Retina (tissue), 1 donor: ENCODE data around the gene CFTR.

Source experiments
- DNase-seq: peaks from one replicate; pipeline ENCODE4 v3.0.0-alpha.2; 2016

CFTR gene

DNA sequence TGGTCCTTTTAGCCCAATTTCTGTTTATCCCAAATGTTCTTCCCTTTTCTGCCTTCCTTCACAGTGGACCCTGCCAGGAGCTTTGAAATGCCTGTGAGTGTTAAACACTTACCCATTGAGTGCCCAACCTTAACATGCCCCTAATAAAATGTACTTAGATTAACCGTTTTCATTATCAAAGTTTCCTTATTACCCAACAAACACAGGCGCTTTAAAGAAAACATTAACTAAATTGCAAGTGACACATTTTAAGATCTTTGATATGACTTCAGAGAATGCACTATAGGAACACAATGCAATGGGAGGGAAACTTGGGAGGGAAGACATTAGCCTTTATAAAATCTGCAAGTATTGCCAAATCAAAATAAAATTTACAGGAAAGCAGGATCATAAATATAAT, 177.0 kb downstream of the CFTR start:
- DNase-seq, result no peak

DNA sequence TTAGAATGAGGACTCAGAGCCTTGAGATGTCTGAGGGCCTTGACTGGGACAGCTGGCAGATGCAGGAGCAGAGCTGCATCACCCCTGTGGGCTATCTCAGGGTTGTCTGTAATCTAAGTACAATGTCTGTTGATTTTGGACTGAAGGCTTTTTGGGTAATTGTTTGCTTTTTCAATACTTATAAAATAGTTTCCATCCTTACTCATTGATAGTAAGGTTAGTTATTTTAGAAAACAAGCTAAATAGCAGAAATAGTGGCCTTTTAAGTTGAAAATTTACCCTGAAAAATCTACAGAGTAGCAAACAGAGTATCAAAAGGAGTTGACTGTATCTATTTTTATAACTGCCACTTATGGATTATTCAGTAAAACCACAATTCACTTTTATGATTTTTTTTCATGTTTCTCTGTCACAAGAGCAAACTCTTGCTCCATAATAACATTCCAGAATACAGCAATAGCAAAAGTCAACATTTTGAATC, 179.7 kb downstream of the CFTR start:
- DNase-seq, result no peak

DNA sequence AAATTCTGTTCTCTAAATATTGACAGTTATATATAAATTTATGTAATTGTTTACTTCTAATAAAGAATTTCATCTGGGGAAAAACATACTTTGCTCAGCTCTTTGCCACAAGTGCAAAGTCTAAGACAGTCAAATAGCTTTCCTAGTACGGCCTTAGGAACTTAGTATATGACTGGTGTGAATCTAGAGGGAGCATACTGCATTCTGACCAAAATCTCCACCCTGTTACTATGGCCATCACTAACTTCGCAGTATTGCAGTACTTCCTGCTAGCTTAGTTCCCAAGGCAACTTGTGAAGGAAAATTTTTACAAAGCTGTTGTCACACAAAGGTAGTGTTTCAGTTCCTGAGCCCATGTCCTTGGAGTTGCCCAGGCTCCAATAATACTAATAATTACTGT, 181.5 kb downstream of the CFTR start:
- DNase-seq, result no peak

DNA sequence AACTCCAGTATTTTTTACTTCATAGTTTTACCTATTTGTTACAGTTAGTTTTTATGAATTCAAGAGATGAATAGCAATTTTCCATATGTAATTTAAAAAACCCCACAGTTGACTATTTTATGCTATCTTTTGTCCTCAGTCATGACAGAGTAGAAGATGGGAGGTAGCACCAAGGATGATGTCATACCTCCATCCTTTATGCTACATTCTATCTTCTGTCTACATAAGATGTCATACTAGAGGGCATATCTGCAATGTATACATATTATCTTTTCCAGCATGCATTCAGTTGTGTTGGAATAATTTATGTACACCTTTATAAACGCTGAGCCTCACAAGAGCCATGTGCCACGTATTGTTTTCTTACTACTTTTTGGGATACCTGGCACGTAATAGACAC, 184.2 kb downstream of the CFTR start:
- no peak for DNase-seq

DNA sequence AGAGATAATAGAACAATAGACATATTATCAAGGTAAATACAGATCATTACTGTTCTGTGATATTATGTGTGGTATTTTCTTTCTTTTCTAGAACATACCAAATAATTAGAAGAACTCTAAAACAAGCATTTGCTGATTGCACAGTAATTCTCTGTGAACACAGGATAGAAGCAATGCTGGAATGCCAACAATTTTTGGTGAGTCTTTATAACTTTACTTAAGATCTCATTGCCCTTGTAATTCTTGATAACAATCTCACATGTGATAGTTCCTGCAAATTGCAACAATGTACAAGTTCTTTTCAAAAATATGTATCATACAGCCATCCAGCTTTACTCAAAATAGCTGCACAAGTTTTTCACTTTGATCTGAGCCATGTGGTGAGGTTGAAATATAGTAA, 185.5 kb downstream of the CFTR start:
- no peak for DNase-seq

DNA sequence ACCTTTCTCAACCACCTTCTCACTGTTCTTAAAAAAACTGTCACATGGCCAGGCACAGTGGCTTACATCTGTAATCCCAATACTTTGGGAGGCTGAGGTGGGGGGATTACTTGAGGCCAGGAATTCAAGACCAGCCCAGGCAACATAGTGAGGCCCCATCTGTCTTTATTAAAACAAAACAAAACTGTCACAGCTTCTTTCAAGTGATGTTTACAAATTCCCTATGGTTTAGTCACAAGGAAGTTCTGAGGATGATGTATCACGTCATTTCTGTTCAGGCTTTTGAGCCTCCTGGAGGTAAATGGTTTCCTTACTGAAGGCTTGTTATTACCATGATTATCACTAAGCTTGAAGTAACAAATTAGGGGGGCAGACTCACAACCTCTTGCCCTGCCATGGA, 186.2 kb downstream of the CFTR start:
- DNase-seq, result no peak

DNA sequence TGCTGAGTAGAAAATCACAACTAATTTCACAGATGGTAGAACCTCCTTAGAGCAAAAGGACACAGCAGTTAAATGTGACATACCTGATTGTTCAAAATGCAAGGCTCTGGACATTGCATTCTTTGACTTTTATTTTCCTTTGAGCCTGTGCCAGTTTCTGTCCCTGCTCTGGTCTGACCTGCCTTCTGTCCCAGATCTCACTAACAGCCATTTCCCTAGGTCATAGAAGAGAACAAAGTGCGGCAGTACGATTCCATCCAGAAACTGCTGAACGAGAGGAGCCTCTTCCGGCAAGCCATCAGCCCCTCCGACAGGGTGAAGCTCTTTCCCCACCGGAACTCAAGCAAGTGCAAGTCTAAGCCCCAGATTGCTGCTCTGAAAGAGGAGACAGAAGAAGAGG, 186.9 kb downstream of the CFTR start:
- no peak for DNase-seq

DNA sequence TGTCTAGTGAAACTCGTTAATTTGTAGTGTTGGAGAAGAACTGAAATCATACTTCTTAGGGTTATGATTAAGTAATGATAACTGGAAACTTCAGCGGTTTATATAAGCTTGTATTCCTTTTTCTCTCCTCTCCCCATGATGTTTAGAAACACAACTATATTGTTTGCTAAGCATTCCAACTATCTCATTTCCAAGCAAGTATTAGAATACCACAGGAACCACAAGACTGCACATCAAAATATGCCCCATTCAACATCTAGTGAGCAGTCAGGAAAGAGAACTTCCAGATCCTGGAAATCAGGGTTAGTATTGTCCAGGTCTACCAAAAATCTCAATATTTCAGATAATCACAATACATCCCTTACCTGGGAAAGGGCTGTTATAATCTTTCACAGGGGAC, 187.6 kb downstream of the CFTR start:
- DNase-seq, result no peak

DNA sequence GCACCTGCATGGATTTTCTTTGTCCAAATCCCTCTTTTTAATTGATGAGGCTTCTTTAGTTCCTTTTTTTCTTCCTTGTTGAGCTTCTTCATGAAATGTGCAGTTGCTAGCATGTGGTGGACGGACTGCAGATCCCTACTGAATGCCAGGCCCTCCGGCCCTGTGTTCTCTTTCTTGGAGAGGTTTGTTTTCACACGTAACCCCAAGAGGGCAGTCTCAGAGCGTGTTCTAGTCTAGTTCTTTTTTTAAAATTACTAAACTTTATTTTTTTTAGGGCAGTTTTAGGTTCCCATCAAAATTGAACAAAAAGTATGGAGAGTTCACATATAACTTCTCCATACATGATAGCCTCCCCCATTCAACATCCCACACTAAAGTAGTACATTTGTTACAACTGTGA, 190.0 kb downstream of the CFTR start:
- no peak for DNase-seq

DNA sequence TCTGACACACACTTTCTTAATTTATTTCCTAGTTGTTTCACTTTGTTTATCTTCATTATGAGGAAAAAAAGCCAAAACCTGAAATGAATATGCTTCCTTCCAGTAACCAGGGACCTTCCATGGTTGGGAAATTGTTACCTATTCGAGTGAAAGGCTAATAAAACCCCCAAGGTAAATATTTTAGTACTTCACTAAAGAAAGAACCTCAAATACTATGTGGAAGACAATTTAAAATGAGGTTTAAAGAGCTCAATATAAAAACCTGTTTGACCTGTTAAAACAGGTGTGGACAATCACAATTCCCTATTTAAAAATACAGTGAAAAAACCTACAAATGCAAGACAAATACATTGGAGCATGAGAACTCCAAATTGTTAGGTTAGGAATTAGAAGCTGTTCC, 192.6 kb downstream of the CFTR start:
- no peak for DNase-seq

DNA sequence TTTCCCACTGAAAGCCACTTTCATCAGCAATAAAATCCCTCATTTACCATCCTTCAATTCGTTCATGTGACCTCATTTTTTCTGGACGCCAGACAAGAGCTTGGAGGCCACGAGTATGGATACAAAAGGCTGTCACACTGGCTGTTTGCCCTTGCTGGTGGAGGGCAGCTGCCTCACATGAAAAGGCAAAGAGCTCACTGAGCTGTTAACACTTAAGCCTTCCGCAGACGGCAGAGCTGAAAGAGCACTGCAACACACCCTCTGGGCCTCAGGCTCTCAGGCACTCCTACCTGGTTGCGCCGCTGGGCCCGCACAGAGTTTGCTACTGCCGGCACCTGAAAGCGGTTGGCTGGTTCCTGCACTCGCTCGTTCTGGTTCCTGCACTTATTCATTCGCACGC, 193.5 kb downstream of the CFTR start:
- peak; percentile 51 for DNase-seq

DNA sequence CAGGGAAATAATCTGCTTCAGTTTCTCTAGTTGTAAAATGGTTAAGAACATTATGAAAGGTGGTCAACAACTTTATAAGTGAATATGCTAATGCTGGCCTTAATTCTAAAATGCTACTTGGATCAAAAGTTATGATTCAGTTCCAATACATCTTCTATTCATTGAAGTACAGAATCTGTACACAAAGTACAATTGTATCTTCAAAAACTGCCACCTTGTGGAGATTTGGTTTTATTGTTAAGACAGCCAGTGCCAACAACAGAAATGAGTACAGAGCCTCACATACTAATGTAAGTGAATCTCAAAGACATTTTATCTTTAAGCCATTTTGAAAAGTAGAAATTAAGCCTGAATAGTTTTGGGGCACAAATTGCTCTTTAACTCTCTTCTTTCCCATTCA, 194.0 kb downstream of the CFTR start:
- no peak for DNase-seq

DNA sequence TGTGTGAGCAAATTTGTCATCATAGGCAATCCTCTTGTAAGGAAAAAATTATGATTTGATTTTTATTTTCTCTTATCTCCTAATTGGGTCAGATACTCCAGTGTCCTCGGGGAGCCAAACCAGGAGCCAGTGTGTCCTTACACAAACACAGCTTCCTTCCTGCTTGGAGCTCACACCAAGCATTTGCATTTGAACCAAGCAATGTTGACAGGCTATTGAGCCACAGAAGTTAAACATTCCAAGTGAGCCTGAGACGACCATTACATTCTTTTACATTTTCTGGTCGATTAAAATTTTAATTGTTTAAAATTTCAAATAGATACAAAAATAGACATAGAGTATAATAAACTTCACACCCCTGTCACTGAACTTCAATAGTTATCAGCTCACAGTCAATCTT, 194.8 kb downstream of the CFTR start:
- DNase-seq, result no peak

DNA sequence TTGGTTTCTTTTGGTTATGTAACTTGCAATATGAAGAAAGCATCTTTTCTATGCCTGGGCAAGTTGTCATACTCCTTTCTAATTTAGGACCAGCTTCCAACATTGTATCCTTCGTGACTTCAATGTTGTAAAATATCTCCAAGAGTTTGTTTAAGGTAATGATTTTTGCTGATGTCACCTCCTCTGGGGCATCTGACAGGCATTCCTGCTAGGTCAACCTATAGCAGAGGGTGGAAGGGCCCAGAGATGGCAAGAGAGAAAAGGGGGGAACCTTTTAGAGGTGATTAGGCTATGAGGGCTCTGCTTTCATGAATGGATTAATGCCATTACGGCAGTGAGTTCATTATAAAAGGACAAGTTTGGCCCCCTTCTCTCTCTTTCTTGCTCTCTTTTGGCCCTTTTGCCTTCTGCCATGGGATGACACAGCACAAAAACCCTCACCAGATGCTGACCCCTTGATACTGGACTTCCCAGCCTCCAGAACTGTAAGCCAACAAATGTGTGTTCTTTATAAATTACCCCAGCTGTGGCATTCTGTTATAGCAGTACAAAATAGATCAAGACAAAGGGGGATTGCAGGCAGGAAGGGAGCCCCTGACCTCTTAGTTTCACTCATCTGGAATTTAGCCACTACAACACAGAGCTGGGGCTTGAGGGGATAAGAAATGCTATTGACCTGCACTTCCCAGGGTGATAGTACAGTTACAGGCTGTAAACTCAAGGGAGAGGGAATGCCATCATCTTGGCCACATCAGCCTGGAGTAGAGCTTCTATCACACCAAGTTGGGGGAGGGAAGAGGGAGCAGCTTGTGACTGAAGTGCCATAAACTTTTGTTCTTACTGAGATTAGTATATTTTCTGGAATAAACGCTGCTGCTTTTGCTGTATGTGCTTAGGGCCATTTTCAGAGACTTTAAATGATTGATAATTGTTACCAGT, 195.9 kb downstream of the CFTR start:
- DNase-seq, result peak; percentile 4

DNA sequence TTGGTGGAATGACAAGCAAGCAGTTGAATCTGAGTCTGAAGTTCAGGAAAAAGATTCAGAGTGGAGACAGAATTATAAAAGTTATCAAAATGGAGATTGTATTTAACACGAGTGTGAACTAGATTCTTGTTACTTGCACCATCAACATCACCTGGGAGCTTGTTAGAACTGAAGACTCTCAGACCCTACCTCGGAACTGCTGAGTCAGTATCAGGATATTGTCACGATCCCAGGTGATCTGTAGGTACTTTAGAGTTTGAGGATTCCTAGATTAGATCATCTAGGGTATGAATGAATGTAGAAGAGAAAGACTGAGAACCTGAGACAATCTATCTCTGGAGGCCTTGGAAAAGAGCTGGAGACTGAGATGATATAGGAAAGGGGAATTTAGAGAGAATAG, 199.3 kb downstream of the CFTR start:
- no peak for DNase-seq

DNA sequence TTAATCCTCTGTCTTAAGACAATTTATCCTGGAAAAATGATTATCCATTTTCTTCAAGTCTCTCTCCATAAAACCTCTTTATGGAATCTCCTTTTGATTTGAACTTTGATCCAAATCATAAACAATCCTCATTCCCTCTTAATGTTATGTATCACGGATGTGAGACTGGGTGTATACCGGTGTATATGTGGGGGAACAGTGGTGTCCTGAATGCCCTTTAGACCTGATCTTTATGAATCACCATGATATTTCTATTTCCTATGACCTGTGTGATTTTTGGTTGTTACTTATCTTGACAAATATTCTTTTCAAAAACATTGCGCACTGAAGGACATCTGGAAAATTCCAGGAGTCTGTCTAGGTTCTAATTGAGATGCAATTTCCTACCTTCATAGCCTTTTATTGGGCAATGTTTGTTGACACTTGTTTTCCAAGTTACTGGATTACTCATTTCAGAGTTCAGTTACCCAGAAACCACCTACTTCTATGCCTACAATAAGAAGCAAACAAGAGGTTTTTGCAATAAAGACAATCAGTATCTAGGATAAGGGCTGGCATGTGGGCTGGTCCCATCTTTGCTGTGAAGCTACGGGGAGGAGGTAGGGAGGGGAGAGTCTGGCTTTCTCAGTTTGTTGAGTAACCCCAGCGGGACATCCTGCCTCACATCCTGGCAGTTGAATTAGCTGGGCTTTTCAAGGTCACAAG, 203.0 kb downstream of the CFTR start:
- no peak for DNase-seq

DNA sequence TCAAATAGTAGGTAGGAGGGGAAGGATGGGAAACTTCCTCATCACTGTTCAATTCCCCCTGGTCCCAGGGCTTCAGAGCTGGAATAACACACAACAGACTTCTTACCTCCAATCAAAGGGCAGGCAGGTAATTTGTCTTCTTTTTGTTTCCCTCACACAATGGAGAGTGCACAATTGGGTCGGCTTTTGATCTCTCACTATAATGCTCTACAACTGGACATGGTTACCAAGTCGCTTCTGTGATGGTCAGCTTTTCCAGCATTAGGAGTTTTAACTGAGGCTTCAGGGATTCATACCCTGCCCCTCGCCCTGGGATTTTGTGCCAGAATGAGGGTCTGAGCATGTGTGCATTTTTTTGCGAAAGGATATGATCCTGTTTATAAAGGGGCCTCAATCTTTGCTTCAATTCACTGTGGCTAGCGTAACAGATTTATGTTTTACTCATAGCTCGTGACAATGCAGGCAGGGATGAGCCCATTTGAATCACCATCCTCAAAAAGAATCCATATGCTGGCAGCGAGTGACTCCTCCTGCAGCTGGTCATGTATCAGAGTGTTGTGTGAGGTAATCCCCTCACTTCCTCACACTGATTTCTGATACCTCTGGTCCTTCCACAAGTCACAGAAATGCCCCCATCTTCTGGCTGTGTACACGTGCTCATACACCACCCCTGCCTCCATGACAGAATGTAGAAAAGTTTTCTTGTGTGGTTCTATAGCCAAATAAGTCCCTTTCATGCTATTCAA, 203.8 kb downstream of the CFTR start:
- no peak for DNase-seq

DNA sequence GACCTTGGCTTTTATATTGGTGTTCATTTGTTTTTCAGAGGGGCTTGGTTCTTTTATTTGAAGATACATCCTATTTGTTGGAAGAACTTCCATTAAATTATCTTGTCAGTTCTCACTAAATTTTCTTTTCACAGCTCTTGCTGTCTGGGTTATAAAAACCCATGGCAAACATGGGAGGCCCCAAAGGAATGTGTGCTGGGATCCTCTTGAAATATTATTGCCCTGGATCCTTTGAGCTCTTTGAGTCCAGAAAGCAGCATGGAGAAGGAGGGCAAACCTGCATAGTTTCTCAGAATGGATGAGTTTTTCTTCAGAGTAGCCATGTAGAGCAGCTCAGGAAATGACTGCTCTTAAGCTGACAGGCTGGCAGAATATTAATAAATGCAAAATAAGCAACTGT, 206.0 kb downstream of the CFTR start:
- no peak for DNase-seq

DNA sequence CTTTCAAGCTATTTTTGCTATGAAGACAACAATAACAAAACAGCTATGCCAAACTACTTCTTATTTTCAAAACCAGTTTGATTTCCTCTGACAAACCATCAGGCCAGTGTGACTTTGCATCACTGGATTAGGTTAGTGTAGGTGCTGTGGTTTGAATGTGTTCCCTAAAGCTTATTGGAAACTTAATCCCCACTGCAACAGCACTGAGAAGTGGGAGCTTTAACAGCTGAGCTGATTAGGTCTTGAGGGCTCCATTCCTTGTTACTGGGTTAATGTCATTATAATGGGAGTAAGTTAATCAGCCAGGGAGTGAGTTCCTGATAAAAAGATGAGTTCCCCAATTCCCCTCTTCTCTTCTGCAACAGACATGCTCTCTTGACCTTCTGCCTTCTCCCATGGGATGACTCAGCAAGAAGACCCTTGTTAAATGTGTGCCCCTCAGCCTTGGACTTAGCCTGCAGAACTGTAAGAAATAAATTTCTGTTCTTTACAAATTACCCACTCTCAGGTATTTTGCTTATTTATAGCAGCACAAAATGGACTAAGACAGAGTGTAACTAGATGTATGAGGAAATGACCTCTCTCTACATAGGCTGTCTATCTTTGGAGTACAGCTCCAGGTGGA, 206.6 kb downstream of the CFTR start:
- DNase-seq, result no peak

DNA sequence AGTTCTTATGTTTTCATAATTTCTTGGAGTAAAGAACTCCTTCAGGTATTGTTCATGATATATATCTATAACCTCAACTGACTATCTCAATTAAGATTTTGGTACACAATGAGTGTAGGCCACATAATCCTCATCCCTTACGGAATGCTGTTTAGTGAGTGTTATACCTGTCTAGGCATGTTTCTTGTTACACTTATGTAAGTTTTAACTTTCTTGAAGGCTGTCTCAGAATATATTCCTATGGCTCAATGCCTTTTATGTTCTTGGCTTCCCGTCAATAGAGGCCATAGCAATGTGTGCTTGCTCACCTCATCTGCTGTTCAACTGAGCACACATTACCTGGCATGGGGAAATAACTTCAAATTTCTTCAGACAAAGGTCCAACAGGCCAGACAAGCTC, 208.3 kb downstream of the CFTR start:
- no peak for DNase-seq

DNA sequence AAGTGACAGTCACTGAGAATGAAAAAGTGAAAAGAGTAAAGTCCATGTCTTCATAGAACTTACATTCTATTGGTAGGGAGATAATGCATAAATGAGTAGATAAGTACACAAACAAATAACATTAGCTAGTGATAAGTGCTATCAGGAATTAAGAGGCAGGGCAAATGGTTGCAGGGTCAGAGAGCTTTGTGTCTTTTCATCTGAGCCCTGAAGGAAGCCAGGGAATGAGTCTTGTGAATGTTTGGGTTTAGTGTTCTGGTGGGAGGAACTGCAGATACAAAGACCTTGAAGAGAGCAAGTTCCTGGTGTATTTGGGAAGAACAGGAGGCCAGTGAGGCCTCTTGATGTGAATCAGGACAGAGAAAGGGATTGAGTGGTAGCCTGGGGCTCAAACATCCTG, 209.6 kb downstream of the CFTR start:
- DNase-seq, result no peak

DNA sequence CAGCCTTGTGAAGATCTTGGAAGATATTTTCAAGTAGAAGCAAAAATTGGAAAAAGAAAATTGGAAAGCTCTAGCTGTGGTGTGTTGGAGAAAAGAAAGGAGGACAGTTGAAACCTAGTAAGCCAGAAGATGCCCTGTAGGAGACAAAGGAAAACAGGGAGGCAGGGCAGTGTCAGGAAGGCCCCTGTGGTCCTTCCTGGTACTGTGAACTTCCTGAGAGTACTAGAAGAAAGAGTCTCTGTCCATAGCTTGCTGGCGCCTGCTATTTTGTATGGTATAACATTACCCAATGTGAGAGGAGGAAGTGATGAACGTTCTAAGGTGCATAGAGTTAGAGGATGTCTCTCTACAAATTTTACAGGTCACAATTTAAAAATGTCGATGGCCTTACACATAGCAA, 210.3 kb downstream of the CFTR start:
- DNase-seq, result no peak

DNA sequence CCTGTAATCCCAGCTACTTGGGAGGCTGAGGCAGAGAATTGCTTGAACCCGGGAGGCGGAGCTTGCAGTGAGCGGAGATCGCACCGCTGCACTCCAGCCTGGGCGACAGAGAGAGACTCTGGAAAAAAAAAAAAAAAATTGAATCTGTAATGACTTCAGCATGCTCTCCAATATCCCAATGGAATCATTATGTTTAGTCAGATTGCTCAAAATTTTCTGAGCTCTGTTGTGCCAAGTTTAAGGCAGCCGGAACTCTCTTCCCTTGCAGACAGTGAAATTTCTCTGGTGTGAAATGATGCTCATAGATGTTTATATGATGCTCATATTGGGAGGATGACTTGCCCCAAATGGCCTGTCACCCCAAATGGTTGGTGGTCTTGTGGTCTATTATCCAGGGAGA, 212.5 kb downstream of the CFTR start:
- no peak for DNase-seq
